ENCODE measurements around the gene VASP. TPM values are rescaled to one million over a fixed set of nuclear protein-coding genes. Genes with fewer than 3 reads are reported as not detected.

VASP gene
- total and polyA plus RNA-seq, 2 of the 13 experiments (the other 11 are each of a cell fraction or from before 2014, with no cell fraction given), result 41.8 to 67.1 TPM

DNA sequence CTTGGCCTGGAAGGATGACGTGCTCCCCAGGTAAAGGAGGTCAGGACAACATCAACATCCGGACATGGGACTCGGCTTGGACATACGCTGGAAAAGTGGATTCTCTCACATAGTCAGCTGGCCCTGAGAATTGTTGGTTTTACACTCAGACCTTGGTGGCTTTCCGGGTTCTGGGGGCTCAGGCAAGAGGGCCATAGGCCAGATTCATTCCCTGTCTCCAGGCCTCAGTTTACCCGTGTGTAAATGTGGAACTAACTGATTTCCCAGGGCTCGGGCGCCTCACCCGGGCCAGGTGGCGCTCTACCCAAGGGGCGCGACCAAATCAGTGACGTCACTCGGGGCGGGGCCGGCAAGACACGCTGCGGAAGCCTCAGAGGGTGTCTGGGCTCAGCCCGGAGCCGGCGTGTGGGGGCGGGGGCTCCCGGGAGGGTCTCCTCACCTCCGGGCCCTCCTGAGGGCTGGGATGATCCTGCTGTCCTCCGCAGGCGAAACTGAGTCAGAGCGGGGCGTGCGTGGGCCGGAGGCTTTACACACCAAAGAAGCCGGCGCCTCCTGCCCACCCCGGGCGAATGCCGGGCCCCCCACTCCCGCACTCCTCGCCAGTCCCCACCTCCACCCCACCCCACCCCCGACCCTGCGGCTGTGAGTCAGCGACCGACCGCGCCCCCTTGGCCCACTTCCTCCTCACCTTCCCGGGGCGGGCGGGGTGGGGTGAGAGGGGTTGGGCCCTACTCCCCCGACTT lies 862 bp upstream of the VASP start (continued):
- TF ChIP-seq, protein P1, sequence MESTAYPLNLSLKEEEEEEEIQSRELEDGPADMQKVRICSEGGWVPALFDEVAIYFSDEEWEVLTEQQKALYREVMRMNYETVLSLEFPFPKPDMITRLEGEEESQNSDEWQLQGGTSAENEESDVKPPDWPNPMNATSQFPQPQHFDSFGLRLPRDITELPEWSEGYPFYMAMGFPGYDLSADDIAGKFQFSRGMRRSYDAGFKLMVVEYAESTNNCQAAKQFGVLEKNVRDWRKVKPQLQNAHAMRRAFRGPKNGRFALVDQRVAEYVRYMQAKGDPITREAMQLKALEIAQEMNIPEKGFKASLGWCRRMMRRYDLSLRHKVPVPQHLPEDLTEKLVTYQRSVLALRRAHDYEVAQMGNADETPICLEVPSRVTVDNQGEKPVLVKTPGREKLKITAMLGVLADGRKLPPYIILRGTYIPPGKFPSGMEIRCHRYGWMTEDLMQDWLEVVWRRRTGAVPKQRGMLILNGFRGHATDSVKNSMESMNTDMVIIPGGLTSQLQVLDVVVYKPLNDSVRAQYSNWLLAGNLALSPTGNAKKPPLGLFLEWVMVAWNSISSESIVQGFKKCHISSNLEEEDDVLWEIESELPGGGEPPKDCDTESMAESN (CRISPR knock-in tag; conservative IDR thresholded peaks at IDR 0.05), result peak; percentile 60; the same call in 1 of the 2 replicates
- TF ChIP-seq, protein P2, sequence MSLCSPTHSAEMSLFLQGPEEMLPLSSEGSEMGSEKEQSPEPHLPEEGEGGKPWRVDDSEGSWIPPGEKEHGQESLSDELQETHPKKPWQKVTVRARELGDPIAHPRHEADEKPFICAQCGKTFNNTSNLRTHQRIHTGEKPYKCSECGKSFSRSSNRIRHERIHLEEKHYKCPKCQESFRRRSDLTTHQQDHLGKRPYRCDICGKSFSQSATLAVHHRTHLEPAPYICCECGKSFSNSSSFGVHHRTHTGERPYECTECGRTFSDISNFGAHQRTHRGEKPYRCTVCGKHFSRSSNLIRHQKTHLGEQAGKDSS (CRISPR knock-in tag; IDR thresholded peaks at IDR 0.05; ENCODE audit: borderline replicate concordance, low read depth), result no peak
- TF ChIP-seq NCOA5 (CRISPR knock-in tag; IDR thresholded peaks at IDR 0.05), result no peak
- no peak for TF ChIP-seq SYNCRIP (IDR thresholded peaks at IDR 0.05; ENCODE audit: insufficient read depth, low read depth, low read length)
- TF ChIP-seq, protein P3, sequence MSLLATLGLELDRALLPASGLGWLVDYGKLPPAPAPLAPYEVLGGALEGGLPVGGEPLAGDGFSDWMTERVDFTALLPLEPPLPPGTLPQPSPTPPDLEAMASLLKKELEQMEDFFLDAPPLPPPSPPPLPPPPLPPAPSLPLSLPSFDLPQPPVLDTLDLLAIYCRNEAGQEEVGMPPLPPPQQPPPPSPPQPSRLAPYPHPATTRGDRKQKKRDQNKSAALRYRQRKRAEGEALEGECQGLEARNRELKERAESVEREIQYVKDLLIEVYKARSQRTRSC (CRISPR knock-in tag; IDR thresholded peaks at IDR 0.05; ENCODE audit: low read depth), result no peak
- TF ChIP-seq SUZ12 (IDR thresholded peaks at IDR 0.05; ENCODE audit: low read depth, low read length), result no peak
- TF ChIP-seq TEAD3 (CRISPR knock-in tag; optimal IDR thresholded peaks at IDR 0.05; ENCODE audit: borderline replicate concordance), result peak; percentile 22
- no peak for TF ChIP-seq ZNF180 (CRISPR knock-in tag; IDR thresholded peaks at IDR 0.05; ENCODE audit: borderline replicate concordance, low read depth)
- 0 out of 2 replicates have a peak, but pooled peaks have one; percentile 65 for TF ChIP-seq ZNF550 (CRISPR knock-in tag; IDR thresholded peaks at IDR 0.05; ENCODE audit: borderline replicate concordance)
- no peak for TF ChIP-seq ZNF282 (IDR thresholded peaks at IDR 0.05; ENCODE audit: partially characterized antibody)
- TF ChIP-seq ZNF124 (CRISPR knock-in tag; IDR thresholded peaks at IDR 0.05), result no peak
- TF ChIP-seq ZIK1 (CRISPR knock-in tag; IDR thresholded peaks at IDR 0.05; ENCODE audit: borderline replicate concordance, low read depth), result no peak; the same call in 1 of the 2 replicates
- TF ChIP-seq ZSCAN9 (CRISPR knock-in tag; IDR thresholded peaks at IDR 0.05; ENCODE audit: borderline replicate concordance), result no peak
- TF ChIP-seq CCAR2 (optimal IDR thresholded peaks at IDR 0.05; ENCODE audit: low read depth, low read length), result peak; percentile 19
- peak; percentile 90 for TF ChIP-seq ZNF788 (CRISPR knock-in tag; IDR thresholded peaks at IDR 0.05; ENCODE audit: borderline replicate concordance)
- TF ChIP-seq, protein P4, sequence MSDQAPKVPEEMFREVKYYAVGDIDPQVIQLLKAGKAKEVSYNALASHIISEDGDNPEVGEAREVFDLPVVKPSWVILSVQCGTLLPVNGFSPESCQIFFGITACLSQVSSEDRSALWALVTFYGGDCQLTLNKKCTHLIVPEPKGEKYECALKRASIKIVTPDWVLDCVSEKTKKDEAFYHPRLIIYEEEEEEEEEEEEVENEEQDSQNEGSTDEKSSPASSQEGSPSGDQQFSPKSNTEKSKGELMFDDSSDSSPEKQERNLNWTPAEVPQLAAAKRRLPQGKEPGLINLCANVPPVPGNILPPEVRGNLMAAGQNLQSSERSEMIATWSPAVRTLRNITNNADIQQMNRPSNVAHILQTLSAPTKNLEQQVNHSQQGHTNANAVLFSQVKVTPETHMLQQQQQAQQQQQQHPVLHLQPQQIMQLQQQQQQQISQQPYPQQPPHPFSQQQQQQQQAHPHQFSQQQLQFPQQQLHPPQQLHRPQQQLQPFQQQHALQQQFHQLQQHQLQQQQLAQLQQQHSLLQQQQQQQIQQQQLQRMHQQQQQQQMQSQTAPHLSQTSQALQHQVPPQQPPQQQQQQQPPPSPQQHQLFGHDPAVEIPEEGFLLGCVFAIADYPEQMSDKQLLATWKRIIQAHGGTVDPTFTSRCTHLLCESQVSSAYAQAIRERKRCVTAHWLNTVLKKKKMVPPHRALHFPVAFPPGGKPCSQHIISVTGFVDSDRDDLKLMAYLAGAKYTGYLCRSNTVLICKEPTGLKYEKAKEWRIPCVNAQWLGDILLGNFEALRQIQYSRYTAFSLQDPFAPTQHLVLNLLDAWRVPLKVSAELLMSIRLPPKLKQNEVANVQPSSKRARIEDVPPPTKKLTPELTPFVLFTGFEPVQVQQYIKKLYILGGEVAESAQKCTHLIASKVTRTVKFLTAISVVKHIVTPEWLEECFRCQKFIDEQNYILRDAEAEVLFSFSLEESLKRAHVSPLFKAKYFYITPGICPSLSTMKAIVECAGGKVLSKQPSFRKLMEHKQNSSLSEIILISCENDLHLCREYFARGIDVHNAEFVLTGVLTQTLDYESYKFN (CRISPR knock-in tag; conservative IDR thresholded peaks at IDR 0.05), result peak; percentile 50
- peak; percentile 84 for TF ChIP-seq SAP130 (CRISPR knock-in tag; IDR thresholded peaks at IDR 0.05; ENCODE audit: low read depth)
- TF ChIP-seq ZNF674 (CRISPR knock-in tag; IDR thresholded peaks at IDR 0.05; ENCODE audit: low read depth), result 0 out of 2 replicates have a peak, but pooled peaks have one; percentile 49
